AG10803 (cell line): ENCODE results near the gene UPK1B.
A peak's percentile ranks its signal among the peaks of the same experiment; 100 is the strongest.

Experiments
- DNase-seq: peaks from one replicate; pipeline ENCODE4 v3.0.0; 2010; ENCODE audit warnings: low read depth
- H3K4me3 ChIP-seq: 2 replicates; pipeline ENCODE4 v1.5.1; 2011; ENCODE audit warnings: mild to moderate bottlenecking, low read length, control low read depth
- CTCF ChIP-seq: conservative IDR thresholded peaks from 2 replicates; pipeline ENCODE4 v1.5.1; 2011; ENCODE audit warnings: mild to moderate bottlenecking, low read length, control low read depth, inconsistent platforms

The UPK1B gene

GRCh38 chr3:119207512-119207875, 34.1 kb downstream of the UPK1B start:
- DNase-seq, result no peak
- no peak for TF ChIP-seq CTCF
- H3K4me3 ChIP-seq, result no peak overlapping the region

- no peak overlapping the region for H3K4me3 ChIP-seq
- TF ChIP-seq CTCF, result no peak
- no peak for DNase-seq
These were observed 37.8 kb downstream of the UPK1B start for GRCh38 chr3:119211193-119211592.

GRCh38 chr3:119211803-119212202, 38.4 kb downstream of the UPK1B start:
- TF ChIP-seq CTCF, result no peak
- no peak overlapping the region for H3K4me3 ChIP-seq
- DNase-seq, result no peak

- TF ChIP-seq CTCF, result no peak
- no peak overlapping the region for H3K4me3 ChIP-seq
- DNase-seq, result no peak
These were observed 45.7 kb downstream of the UPK1B start for GRCh38 chr3:119219069-119219468.

- DNase-seq, result no peak
- H3K4me3 ChIP-seq, result no peak overlapping the region
- TF ChIP-seq CTCF, result no peak
These were observed 46.8 kb downstream of the UPK1B start for GRCh38 chr3:119220198-119220597.

GRCh38 chr3:119220970-119221667, 47.7 kb downstream of the UPK1B start:
- H3K4me3 ChIP-seq, result no peak overlapping the region
- DNase-seq, result no peak
- no peak for TF ChIP-seq CTCF

GRCh38 chr3:119221779-119222320, 48.5 kb downstream of the UPK1B start:
- H3K4me3 ChIP-seq, result no peak overlapping the region
- TF ChIP-seq CTCF, result no peak
- DNase-seq, result peak; percentile 73
